ENCODE data around the gene DAP.

The DAP gene

DNA sequence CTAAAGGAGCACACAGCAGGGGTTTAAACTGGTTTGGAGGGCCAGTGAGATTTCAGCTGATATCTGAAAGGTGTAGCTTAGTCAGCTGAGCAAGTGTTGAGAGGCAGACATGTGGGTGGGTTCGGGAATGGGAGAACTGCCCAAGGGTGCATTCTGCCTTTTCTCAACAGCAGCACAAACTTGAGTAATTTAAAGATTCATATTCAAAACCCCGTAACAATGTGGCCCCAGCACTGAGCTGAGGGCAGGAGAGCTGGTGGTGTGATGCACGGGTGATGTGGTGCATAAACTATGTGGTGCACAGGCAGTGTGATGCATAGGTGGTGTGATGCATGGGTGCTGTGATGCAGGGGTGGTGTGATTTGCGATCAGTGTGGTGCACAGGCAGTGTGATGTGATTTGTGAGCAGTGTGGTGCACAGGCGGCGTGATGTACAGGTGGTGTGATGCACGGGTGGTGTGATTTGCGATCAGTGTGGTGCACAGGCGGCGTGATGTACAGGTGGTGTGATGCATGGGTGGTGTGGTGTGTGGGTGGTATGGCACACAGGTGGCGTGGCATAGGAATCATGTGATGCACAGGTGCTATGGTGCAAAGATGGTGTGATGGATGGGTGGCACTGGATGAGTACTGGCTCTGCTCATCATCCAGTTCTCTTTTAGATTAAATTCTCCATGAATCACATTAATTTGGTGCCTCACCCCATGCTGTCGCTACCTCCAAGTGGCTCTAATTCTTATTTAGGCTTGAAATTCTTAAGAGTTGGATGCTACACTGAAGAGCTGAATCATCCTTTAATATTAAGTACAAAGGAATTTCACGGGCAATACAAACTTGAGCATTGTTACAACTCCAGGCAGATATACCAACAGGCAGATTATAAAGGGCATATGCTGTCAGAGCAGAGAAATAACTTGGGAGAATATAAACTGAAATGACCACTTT lies 53.6 kb downstream of the DAP start:
- TF ChIP-seq POLR2AphosphoS5 (IDR thresholded peaks at IDR 0.05; ENCODE audit: low read depth, low read length) (no peak), FOXP2 (optimal IDR thresholded peaks at IDR 0.05; ENCODE audit: borderline replicate concordance, extremely low read depth, extremely low read length, insufficient read depth) (no peak), TAF1 (IDR thresholded peaks at IDR 0.05; ENCODE audit: borderline replicate concordance, insufficient read depth, low read length) (no peak), SIN3A (IDR thresholded peaks at IDR 0.05; ENCODE audit: borderline replicate concordance, insufficient read depth, low read length) (no peak)
- TF ChIP-seq, protein P1, sequence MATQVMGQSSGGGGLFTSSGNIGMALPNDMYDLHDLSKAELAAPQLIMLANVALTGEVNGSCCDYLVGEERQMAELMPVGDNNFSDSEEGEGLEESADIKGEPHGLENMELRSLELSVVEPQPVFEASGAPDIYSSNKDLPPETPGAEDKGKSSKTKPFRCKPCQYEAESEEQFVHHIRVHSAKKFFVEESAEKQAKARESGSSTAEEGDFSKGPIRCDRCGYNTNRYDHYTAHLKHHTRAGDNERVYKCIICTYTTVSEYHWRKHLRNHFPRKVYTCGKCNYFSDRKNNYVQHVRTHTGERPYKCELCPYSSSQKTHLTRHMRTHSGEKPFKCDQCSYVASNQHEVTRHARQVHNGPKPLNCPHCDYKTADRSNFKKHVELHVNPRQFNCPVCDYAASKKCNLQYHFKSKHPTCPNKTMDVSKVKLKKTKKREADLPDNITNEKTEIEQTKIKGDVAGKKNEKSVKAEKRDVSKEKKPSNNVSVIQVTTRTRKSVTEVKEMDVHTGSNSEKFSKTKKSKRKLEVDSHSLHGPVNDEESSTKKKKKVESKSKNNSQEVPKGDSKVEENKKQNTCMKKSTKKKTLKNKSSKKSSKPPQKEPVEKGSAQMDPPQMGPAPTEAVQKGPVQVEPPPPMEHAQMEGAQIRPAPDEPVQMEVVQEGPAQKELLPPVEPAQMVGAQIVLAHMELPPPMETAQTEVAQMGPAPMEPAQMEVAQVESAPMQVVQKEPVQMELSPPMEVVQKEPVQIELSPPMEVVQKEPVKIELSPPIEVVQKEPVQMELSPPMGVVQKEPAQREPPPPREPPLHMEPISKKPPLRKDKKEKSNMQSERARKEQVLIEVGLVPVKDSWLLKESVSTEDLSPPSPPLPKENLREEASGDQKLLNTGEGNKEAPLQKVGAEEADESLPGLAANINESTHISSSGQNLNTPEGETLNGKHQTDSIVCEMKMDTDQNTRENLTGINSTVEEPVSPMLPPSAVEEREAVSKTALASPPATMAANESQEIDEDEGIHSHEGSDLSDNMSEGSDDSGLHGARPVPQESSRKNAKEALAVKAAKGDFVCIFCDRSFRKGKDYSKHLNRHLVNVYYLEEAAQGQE (IDR thresholded peaks at IDR 0.05; ENCODE audit: insufficient read depth in 1 of 2, low read depth in 2 of 2, low read length in 2 of 2) = no peak

DNA sequence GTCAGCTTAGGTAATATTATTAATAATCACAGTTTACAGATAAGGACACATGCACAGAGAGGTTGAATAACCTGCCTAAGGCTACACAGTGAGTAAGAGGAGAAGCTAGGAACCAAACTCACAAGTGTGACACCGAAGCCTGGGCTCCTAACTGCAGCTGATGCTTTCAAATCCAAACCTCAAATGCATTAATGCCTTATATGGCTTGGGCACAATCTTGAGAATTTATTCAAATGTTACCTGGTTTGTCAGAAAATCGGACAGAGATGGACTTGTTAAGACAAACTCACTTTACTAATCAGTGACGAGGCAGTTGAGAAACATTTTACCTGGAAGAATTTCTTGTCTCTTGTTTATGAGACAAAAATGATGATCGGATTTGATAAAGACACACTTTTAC lies 54.7 kb downstream of the DAP start:
- TF ChIP-seq POLR2AphosphoS5 (IDR thresholded peaks at IDR 0.05; ENCODE audit: low read depth, low read length) (no peak), FOXP2 (optimal IDR thresholded peaks at IDR 0.05; ENCODE audit: borderline replicate concordance, extremely low read depth, extremely low read length, insufficient read depth) (no peak), SIN3A (IDR thresholded peaks at IDR 0.05; ENCODE audit: borderline replicate concordance, insufficient read depth, low read length) (no peak), TAF1 (IDR thresholded peaks at IDR 0.05; ENCODE audit: borderline replicate concordance, insufficient read depth, low read length) (no peak)
- TF ChIP-seq, protein P1 (IDR thresholded peaks at IDR 0.05; ENCODE audit: insufficient read depth in 1 of 2, low read depth in 2 of 2, low read length in 2 of 2) = no peak

DNA sequence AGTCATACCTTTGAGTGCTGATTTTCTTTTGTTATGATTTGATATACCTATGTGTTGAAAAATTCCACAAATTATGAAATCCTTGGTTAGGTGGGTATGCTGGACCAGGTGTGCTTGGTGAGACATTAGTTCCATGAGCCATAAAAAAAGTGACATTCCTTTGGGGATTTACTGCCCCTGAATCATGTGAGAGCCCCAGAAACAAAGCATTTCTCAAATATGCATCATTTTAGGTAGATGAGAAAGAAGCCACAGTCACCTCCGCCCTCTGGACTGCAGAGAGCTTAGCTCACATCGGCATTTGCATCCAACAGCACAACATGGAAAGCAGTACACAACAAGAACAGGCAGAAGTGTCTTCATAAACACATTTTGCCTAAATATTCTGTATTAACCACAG lies 55.3 kb downstream of the DAP start:
- no peak for TF ChIP-seq TAF1 (IDR thresholded peaks at IDR 0.05; ENCODE audit: borderline replicate concordance, insufficient read depth, low read length)
- no peak for TF ChIP-seq POLR2AphosphoS5 (IDR thresholded peaks at IDR 0.05; ENCODE audit: low read depth, low read length)
- no peak for TF ChIP-seq SIN3A (IDR thresholded peaks at IDR 0.05; ENCODE audit: borderline replicate concordance, insufficient read depth, low read length)
- TF ChIP-seq, protein P1 (IDR thresholded peaks at IDR 0.05; ENCODE audit: insufficient read depth in 1 of 2, low read depth in 2 of 2, low read length in 2 of 2) = no peak
- no peak for TF ChIP-seq FOXP2 (optimal IDR thresholded peaks at IDR 0.05; ENCODE audit: borderline replicate concordance, extremely low read depth, extremely low read length, insufficient read depth)

DNA sequence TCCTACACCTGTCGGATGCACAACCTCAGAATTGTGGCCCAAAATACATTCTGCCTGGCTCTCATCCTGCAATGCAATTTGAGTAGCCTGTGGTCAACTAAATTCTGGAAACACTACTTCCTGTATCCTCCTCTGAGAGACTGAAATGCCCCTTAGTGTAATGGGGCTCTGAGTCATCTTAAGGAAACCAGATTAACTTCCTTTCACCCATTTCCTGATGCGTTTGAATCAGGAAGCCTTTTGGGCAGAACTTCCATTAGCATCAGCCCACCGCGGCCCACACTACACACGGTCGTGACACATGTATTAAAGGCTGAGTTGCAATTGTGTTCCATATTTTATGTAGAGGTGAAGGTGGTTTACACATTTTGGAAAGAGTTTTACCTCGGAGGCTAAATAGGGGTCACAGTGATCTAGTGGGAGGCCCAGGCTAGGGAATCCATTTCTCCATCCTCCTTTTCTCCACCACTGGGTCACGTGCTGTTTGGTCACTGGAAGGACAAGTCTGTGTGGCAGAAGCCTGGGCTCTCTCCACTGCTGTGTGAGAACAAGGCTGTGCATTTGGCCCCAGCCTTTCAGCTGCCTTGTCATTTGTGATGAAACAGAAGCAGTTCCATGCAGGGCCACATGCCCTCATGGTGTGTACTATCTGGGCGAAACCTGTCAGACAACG lies 55.9 kb downstream of the DAP start:
- TF ChIP-seq FOXP2 (optimal IDR thresholded peaks at IDR 0.05; ENCODE audit: borderline replicate concordance, extremely low read depth, extremely low read length, insufficient read depth) = no peak

DNA sequence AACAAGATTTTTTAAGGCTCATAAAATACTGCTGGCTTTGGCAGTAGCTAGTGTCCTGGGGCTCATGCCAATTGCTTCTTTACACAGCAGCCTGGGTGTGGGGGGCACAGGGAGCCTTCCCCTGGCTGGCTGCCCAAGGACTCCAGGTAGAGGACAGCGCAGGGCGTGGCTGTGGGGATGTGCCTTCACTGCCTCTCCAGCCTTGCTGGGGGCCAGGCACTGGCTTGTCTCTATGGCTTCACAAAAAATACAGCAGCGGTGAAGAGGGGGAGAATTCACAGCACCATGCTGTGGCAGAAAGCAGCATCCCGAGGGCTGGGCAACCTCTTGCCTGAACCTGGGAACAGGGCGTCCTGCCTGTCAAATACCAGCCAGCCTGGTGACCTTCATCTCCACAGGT lies 57.4 kb downstream of the DAP start:
- TF ChIP-seq POLR2AphosphoS5 (IDR thresholded peaks at IDR 0.05; ENCODE audit: low read depth, low read length) = no peak
- TF ChIP-seq FOXP2 (optimal IDR thresholded peaks at IDR 0.05; ENCODE audit: borderline replicate concordance, extremely low read depth, extremely low read length, insufficient read depth) = no peak
- no peak for TF ChIP-seq SIN3A (IDR thresholded peaks at IDR 0.05; ENCODE audit: borderline replicate concordance, insufficient read depth, low read length)
- TF ChIP-seq TAF1 (IDR thresholded peaks at IDR 0.05; ENCODE audit: borderline replicate concordance, insufficient read depth, low read length) = no peak
- TF ChIP-seq, protein P1 (IDR thresholded peaks at IDR 0.05; ENCODE audit: insufficient read depth in 1 of 2, low read depth in 2 of 2, low read length in 2 of 2) = no peak
